Loucy (cell line): ENCODE results near the gene PCDHB4.

Source experiments
- CTCF ChIP-seq: fragments of 200-600 bp; sonication (generic); conservative IDR thresholded peaks from 2 replicates; pipeline ENCODE4 v1.5.1; 2014; ENCODE audit warnings: mild to moderate bottlenecking, antibody characterized with exemption, low read length
- EZH2phosphoT487 ChIP-seq: fragments of 200-600 bp; IDR thresholded peaks from 2 replicates; pipeline ENCODE4 v1.6.1; 2018; ENCODE audit warnings: antibody characterized with exemption, mild to moderate bottlenecking, moderate library complexity, borderline replicate concordance

- TF ChIP-seq CTCF (no peak), EZH2phosphoT487 (no peak)
Measured at GRCh38 chr5:141119250-141119649, 2.4 kb upstream of the PCDHB4 start.
